AG09309 (cell line): Measurements from ENCODE around the gene TTYH1.

ENCODE experiments used
- DNase-seq: peaks from one replicate; pipeline ENCODE4 v3.0.0-alpha.2; 2010; ENCODE audit warnings: low read depth
- H3K4me3 ChIP-seq: 2 replicates; pipeline ENCODE4 v1.5.1; 2011; ENCODE audit warnings: mild to moderate bottlenecking, low read depth, low read length, moderate library complexity; ENCODE audit not compliant: control insufficient read depth
- CTCF ChIP-seq: IDR thresholded peaks from 2 replicates; pipeline ENCODE4 v1.5.1; 2011; ENCODE audit warnings: mild to moderate bottlenecking, low read depth, low read length, inconsistent platforms; ENCODE audit not compliant: insufficient read depth, control insufficient read depth; ENCODE audit errors: missing control alignments

The TTYH1 gene

GRCh38 chr19:54389553-54389952 is 25.7 kb upstream of the TTYH1 start:
- TF ChIP-seq CTCF = no peak
- H3K4me3 ChIP-seq = no peak overlapping the region
- DNase-seq = no peak

GRCh38 chr19:54390942-54391577 is 24.2 kb upstream of the TTYH1 start:
- DNase-seq = peak; percentile 25
- peak; percentile 70 for TF ChIP-seq CTCF
- H3K4me3 ChIP-seq = no peak overlapping the region

- no peak overlapping the region for H3K4me3 ChIP-seq
- no peak for TF ChIP-seq CTCF
- DNase-seq = no peak
Measured at GRCh38 chr19:54391589-54392061, 23.6 kb upstream of the TTYH1 start.

GRCh38 chr19:54392105-54392504 is 23.2 kb upstream of the TTYH1 start:
- no peak for DNase-seq
- H3K4me3 ChIP-seq = no peak overlapping the region
- no peak for TF ChIP-seq CTCF

- H3K4me3 ChIP-seq = no peak overlapping the region
- TF ChIP-seq CTCF = no peak
- DNase-seq = no peak
Measured at GRCh38 chr19:54393381-54393780, 21.9 kb upstream of the TTYH1 start.

- no peak for TF ChIP-seq CTCF
- no peak for DNase-seq
- H3K4me3 ChIP-seq = no peak overlapping the region
Measured at GRCh38 chr19:54395685-54396084, 19.6 kb upstream of the TTYH1 start.
